ENCODE measurements around the gene LYZ. TPM values are rescaled to one million over a fixed set of nuclear protein-coding genes. Genes with fewer than 3 reads are reported as not detected.
A peak's percentile ranks its signal among the peaks of the same experiment; 100 is the strongest.

Gene LYZ
- polyA plus RNA-seq, 1 donor (not counting 4 experiments of a cell fraction or from before 2014, with no cell fraction given) = not detected

GRCh38 chr12:69329669-69330428 lies 18.3 kb upstream of the LYZ start:
- TF ChIP-seq EZH2 (IDR thresholded peaks at IDR 0.05; ENCODE audit: low read length) (no peak), CTCF (optimal IDR thresholded peaks at IDR 0.05 in 1 of 3, IDR thresholded peaks at IDR 0.05 in 1 of 3, conservative IDR thresholded peaks at IDR 0.05 in 1 of 3; ENCODE audit: extremely low read depth in 1 of 3, insufficient read depth in 2 of 3, low read length in 3 of 3) (no peak)

GRCh38 chr12:69330475-69331473 lies 17.4 kb upstream of the LYZ start:
- Histone ChIP-seq H3K9ac (ENCODE audit: control insufficient read depth, extremely low read depth, insufficient read depth, low read length) (peak overlapping the region; percentile 38), H3K4me3 (ENCODE audit: control insufficient read depth in 2 of 3, extremely low read depth in 1 of 3, insufficient read depth in 2 of 3, low read depth in 1 of 3, low read length in 3 of 3) (peak overlapping the region in 2 of 3 experiments; percentile 33 to 46), H3K79me2 (ENCODE audit: control insufficient read depth, insufficient read depth, low read length) (no peaks in the 10 kb centered on the region), H3K27ac (ENCODE audit: control insufficient read depth, insufficient read depth, low read length) (no peak overlapping the region), H3K9me3 (ENCODE audit: control insufficient read depth, low read depth, low read length) (no peaks in the 10 kb centered on the region), H4K20me1 (ENCODE audit: control insufficient read depth, extremely low read depth, insufficient read depth, low read length) (no peaks in the 10 kb centered on the region), H3K9me1 (ENCODE audit: control insufficient read depth, extremely low read depth, insufficient read depth, low read length) (no peaks in the 10 kb centered on the region), H3K36me3 (ENCODE audit: control insufficient read depth in 2 of 2, extremely low read depth in 1 of 2, insufficient read depth in 2 of 2, low read length in 2 of 2) (no peaks in the 10 kb centered on the region), H3K27me3 (ENCODE audit: control insufficient read depth, extremely low read depth, insufficient read depth, low read length) (no peaks in the 10 kb centered on the region), H3K4me2 (ENCODE audit: control insufficient read depth, extremely low read depth, insufficient read depth, low read depth, low read length) (peak overlapping the region; percentile 71), H3K4me1 (ENCODE audit: control insufficient read depth, extremely low read depth, insufficient read depth, low read length) (peaks cover 9% of the 10 kb centered on the region), H2AFZ (ENCODE audit: control insufficient read depth, low read length) (peak overlapping the region; percentile 85)
- dilution Hi-C loops (cut with MboI; ENCODE audit: extremely low pct_ligation_motif_present, low sequenced_read_pairs) = no loop called here
- TF ChIP-seq CTCF (optimal IDR thresholded peaks at IDR 0.05 in 1 of 3, IDR thresholded peaks at IDR 0.05 in 1 of 3, conservative IDR thresholded peaks at IDR 0.05 in 1 of 3; ENCODE audit: extremely low read depth in 1 of 3, insufficient read depth in 2 of 3, low read length in 3 of 3) (no peak), EZH2 (IDR thresholded peaks at IDR 0.05; ENCODE audit: low read length) (no peak)
- DNase-seq (ENCODE audit: low read depth, low spot score) (no peak), FAIRE-seq (no peak)

More at GRCh38 chr12:69329669-69330428, 18.3 kb upstream of the LYZ start:
- Histone ChIP-seq H3K9me1 (ENCODE audit: control insufficient read depth, extremely low read depth, insufficient read depth, low read length) (no peaks in the 10 kb centered on the region), H4K20me1 (ENCODE audit: control insufficient read depth, extremely low read depth, insufficient read depth, low read length) (no peaks in the 10 kb centered on the region), H3K9me3 (ENCODE audit: control insufficient read depth, low read depth, low read length) (no peaks in the 10 kb centered on the region), H3K27me3 (ENCODE audit: control insufficient read depth, extremely low read depth, insufficient read depth, low read length) (no peaks in the 10 kb centered on the region), H3K4me1 (ENCODE audit: control insufficient read depth, extremely low read depth, insufficient read depth, low read length) (peaks cover 9% of the 10 kb centered on the region), H3K9ac (ENCODE audit: control insufficient read depth, extremely low read depth, insufficient read depth, low read length) (no peak overlapping the region), H3K4me2 (ENCODE audit: control insufficient read depth, extremely low read depth, insufficient read depth, low read depth, low read length) (no peak overlapping the region), H3K4me3 (ENCODE audit: control insufficient read depth in 2 of 3, extremely low read depth in 1 of 3, insufficient read depth in 2 of 3, low read depth in 1 of 3, low read length in 3 of 3) (no peak overlapping the region), H3K79me2 (ENCODE audit: control insufficient read depth, insufficient read depth, low read length) (no peaks in the 10 kb centered on the region), H3K36me3 (ENCODE audit: control insufficient read depth in 2 of 2, extremely low read depth in 1 of 2, insufficient read depth in 2 of 2, low read length in 2 of 2) (no peaks in the 10 kb centered on the region), H2AFZ (ENCODE audit: control insufficient read depth, low read length) (no peak overlapping the region), H3K27ac (ENCODE audit: control insufficient read depth, insufficient read depth, low read length) (no peak overlapping the region)
- FAIRE-seq (no peak), DNase-seq (ENCODE audit: low read depth, low spot score) (no peak)
- dilution Hi-C loops (cut with MboI; ENCODE audit: extremely low pct_ligation_motif_present, low sequenced_read_pairs) = no loop called here

Data from keratinocyte (primary cell).